Loucy (cell line): ENCODE measurements around the gene FERMT3.

Experiments
- H2AFZ ChIP-seq: fragments of 200-600 bp; sonication (generic); 2 replicates; pipeline ENCODE4 v1.6.0; 2016; ENCODE audit warnings: antibody characterized with exemption, mild to moderate bottlenecking, low read length, moderate library complexity
- H3F3A ChIP-seq: fragments of 200-600 bp; 2 replicates; pipeline ENCODE4 v1.6.0; 2016; ENCODE audit warnings: antibody characterized with exemption, low read depth, mild to moderate bottlenecking
- H3K27me3 ChIP-seq: fragments of 200-600 bp; sonication (generic); 2 replicates; pipeline ENCODE4 v1.6.1; 2014; ENCODE audit warnings: low read length, mild to moderate bottlenecking; ENCODE audit not compliant: insufficient read depth, poor library complexity, severe bottlenecking
- H3K36me3 ChIP-seq: fragments of 200-600 bp; sonication (generic); 2 replicates; pipeline ENCODE4 v1.6.1; 2016; ENCODE audit warnings: low read length; ENCODE audit not compliant: insufficient read depth
- H3K4me1 ChIP-seq: fragments of 200-600 bp; sonication (generic); 2 replicates; pipeline ENCODE4 v1.5.1; 2014; ENCODE audit warnings: low read length, mild to moderate bottlenecking; ENCODE audit not compliant: insufficient read depth, poor library complexity, severe bottlenecking
- H3K4me2 ChIP-seq: fragments of 200-600 bp; sonication (generic); 2 replicates; pipeline ENCODE4 v1.6.0; 2014; ENCODE audit warnings: antibody characterized with exemption, low read length, low read depth, mild to moderate bottlenecking; ENCODE audit not compliant: poor library complexity, severe bottlenecking
- H3K4me3 ChIP-seq: fragments of 200-600 bp; sonication (generic); 2 replicates; pipeline ENCODE4 v1.5.1; 2014; ENCODE audit warnings: low read length, mild to moderate bottlenecking, mixed read lengths; ENCODE audit not compliant: poor library complexity, severe bottlenecking
- H3K79me2 ChIP-seq: fragments of 200-600 bp; sonication (generic); 2 replicates; pipeline ENCODE4 v1.6.1; 2014; ENCODE audit warnings: low read length; ENCODE audit not compliant: insufficient read depth
- H3K9ac ChIP-seq: fragments of 200-600 bp; sonication (generic); 2 replicates; pipeline ENCODE4 v1.6.0; 2014; ENCODE audit warnings: mild to moderate bottlenecking, low read depth, low read length, moderate library complexity; ENCODE audit not compliant: poor library complexity, severe bottlenecking
- H3K9me2 ChIP-seq: fragments of 200-600 bp; sonication (generic); replicated peaks from 2 replicates; pipeline ENCODE4 v1.6.1; 2016; ENCODE audit warnings: low read depth, low read length, mixed read lengths
- H3K9me3 ChIP-seq: fragments of 200-600 bp; sonication (generic); 2 replicates; pipeline ENCODE4 v1.6.1; 2014; ENCODE audit warnings: mild to moderate bottlenecking, antibody characterized with exemption, low read length, low read depth; ENCODE audit not compliant: insufficient read depth
- H4K20me1 ChIP-seq: fragments of 200-600 bp; sonication (generic); 2 replicates; pipeline ENCODE4 v1.6.0; 2014; ENCODE audit warnings: antibody characterized with exemption, low read length, mild to moderate bottlenecking; ENCODE audit not compliant: insufficient read depth, poor library complexity, severe bottlenecking
- CTCF ChIP-seq: fragments of 200-600 bp; sonication (generic); conservative IDR thresholded peaks from 2 replicates; pipeline ENCODE4 v1.5.1; 2014; ENCODE audit warnings: mild to moderate bottlenecking, antibody characterized with exemption, low read length
- EZH2phosphoT487 ChIP-seq: fragments of 200-600 bp; IDR thresholded peaks from 2 replicates; pipeline ENCODE4 v1.6.1; 2018; ENCODE audit warnings: antibody characterized with exemption, mild to moderate bottlenecking, moderate library complexity, borderline replicate concordance

Gene FERMT3

GRCh38 chr11:64261556-64262080 is 55.1 kb downstream of the FERMT3 start:
- H3K27me3 ChIP-seq: no peaks in the 10 kb centered on the region
- no peak overlapping the region for H2AFZ ChIP-seq
- H3K4me2 ChIP-seq: no peak overlapping the region
- H3K4me3 ChIP-seq: no peak overlapping the region
- no peaks in the 10 kb centered on the region for H3K36me3 ChIP-seq
- no peak overlapping the region for H3K9ac ChIP-seq
- H3K9me3 ChIP-seq: no peaks in the 10 kb centered on the region
- no peaks in the 10 kb centered on the region for H3K9me2 ChIP-seq
- no peak for TF ChIP-seq EZH2phosphoT487
- TF ChIP-seq CTCF: no peak
- H3K4me1 ChIP-seq: no peaks in the 10 kb centered on the region
- no peaks in the 10 kb centered on the region for H3F3A ChIP-seq
- H4K20me1 ChIP-seq: no peaks in the 10 kb centered on the region
- H3K79me2 ChIP-seq: no peaks in the 10 kb centered on the region

GRCh38 chr11:64262271-64263002 is 55.9 kb downstream of the FERMT3 start:
- TF ChIP-seq EZH2phosphoT487 (no peak), CTCF (no peak)
- H3K79me2 ChIP-seq: no peaks in the 10 kb centered on the region
- no peaks in the 10 kb centered on the region for H3F3A ChIP-seq
- H3K9me2 ChIP-seq: no peaks in the 10 kb centered on the region
- H3K4me3 ChIP-seq: no peak overlapping the region
- H2AFZ ChIP-seq: no peak overlapping the region
- H3K36me3 ChIP-seq: no peaks in the 10 kb centered on the region
- H3K9me3 ChIP-seq: no peaks in the 10 kb centered on the region
- no peaks in the 10 kb centered on the region for H3K27me3 ChIP-seq
- H4K20me1 ChIP-seq: no peaks in the 10 kb centered on the region
- H3K4me2 ChIP-seq: no peak overlapping the region
- no peak overlapping the region for H3K9ac ChIP-seq
- H3K4me1 ChIP-seq: no peaks in the 10 kb centered on the region

- Histone ChIP-seq H3K9ac (no peak overlapping the region), H3K9me2 (no peaks in the 10 kb centered on the region), H3K4me1 (peaks cover 7% of the 10 kb centered on the region), H3K36me3 (no peaks in the 10 kb centered on the region), H3K4me2 (no peak overlapping the region), H3K9me3 (no peaks in the 10 kb centered on the region), H4K20me1 (no peaks in the 10 kb centered on the region), H3K79me2 (no peaks in the 10 kb centered on the region), H2AFZ (no peak overlapping the region), H3K27me3 (no peaks in the 10 kb centered on the region), H3F3A (no peaks in the 10 kb centered on the region), H3K4me3 (no peak overlapping the region)
- TF ChIP-seq EZH2phosphoT487: no peak
- no peak for TF ChIP-seq CTCF
Measured at GRCh38 chr11:64263021-64263946, 56.8 kb downstream of the FERMT3 start.
